CD14-positive monocyte (primary cell): ENCODE results near the gene STPG3. TPM values are rescaled to one million over a fixed set of nuclear protein-coding genes. Genes with fewer than 3 reads are reported as not detected.

ENCODE experiments used
- DNase-seq, 3 donors: peaks; one replicate each; pipeline ENCODE4 v3.0.0-alpha.2; 2011 to 2022
- H2AFZ ChIP-seq: 2 replicates; pipeline ENCODE4 v1.6.0; 2012; ENCODE audit warnings: mild to moderate bottlenecking, low read depth, low read length, inconsistent platforms; ENCODE audit not compliant: insufficient read depth, poor library complexity, severe bottlenecking
- H3K27ac ChIP-seq, 2 donors: 1 replicate in 1 of 2; 2 replicates in 1 of 2; pipeline ENCODE4 v1.5.1; 2012 to 2013; ENCODE audit warnings: low read length in 2 of 2, control low read depth in 1 of 2, inconsistent platforms in 1 of 2, low read depth in 1 of 2, mild to moderate bottlenecking in 1 of 2
- H3K27me3 ChIP-seq, 2 donors: one replicate each; pipeline versions ENCODE4 v1.6.0 to v1.6.1; 2011 to 2013; ENCODE audit warnings: low read length in 2 of 2; ENCODE audit not compliant: control insufficient read depth in 2 of 2, insufficient read depth in 2 of 2
- H3K36me3 ChIP-seq, 2 donors: replicated peaks in 1 of 2; 1 replicate in 1 of 2; 2 replicates in 1 of 2; pipeline versions ENCODE4 v1.5.1 to v1.6.1; 2012 to 2013; ENCODE audit warnings: low read length in 2 of 2, control low read depth in 1 of 2, inconsistent platforms in 1 of 2, mild to moderate bottlenecking in 1 of 2; ENCODE audit not compliant: insufficient read depth in 2 of 2, control insufficient read depth in 1 of 2
- H3K4me1 ChIP-seq, 2 donors: 1 replicate in 1 of 2; 2 replicates in 1 of 2; pipeline versions ENCODE4 v1.5.1 to v1.6.1; 2012 to 2013; ENCODE audit warnings: low read length in 2 of 2, control low read depth in 1 of 2, inconsistent platforms in 1 of 2, mild to moderate bottlenecking in 1 of 2, moderate library complexity in 1 of 2; ENCODE audit not compliant: insufficient read depth in 2 of 2, control insufficient read depth in 1 of 2
- H3K4me2 ChIP-seq: replicated peaks from 2 replicates; pipeline ENCODE3; 2012; ENCODE audit warnings: low read length, moderate library complexity, mild to moderate bottlenecking; ENCODE audit not compliant: poor library complexity, severe bottlenecking; ENCODE audit errors: extremely low read depth
- H3K4me3 ChIP-seq, 3 experiments: fragments of 200-600 bp in 1 of 3; sonication (generic) in 1 of 3; replicated peaks in 1 of 3; 1 replicate in 2 of 3; 2 replicates in 1 of 3; pipeline ENCODE4 v1.5.1; 2011 to 2013; ENCODE audit warnings: low read length in 3 of 3, mild to moderate bottlenecking in 3 of 3, control low read depth in 2 of 3, low read depth in 2 of 3, inconsistent platforms in 1 of 3, moderate library complexity in 1 of 3
- H3K79me2 ChIP-seq: 2 replicates; pipeline ENCODE4 v1.6.0; 2012; ENCODE audit warnings: mild to moderate bottlenecking, control low read depth, inconsistent platforms, low read length, moderate library complexity; ENCODE audit not compliant: insufficient read depth
- H3K9ac ChIP-seq: 2 replicates; pipeline ENCODE4 v1.6.0; 2017; ENCODE audit warnings: low read length, mild to moderate bottlenecking; ENCODE audit not compliant: insufficient read depth, poor library complexity, severe bottlenecking
- H3K9me3 ChIP-seq, 2 donors: replicated peaks in 1 of 2; 1 replicate in 1 of 2; 2 replicates in 1 of 2; pipeline versions ENCODE4 v1.5.1 to v1.6.1; 2012 to 2013; ENCODE audit warnings: low read length in 2 of 2, control low read depth in 1 of 2; ENCODE audit not compliant: control insufficient read depth in 1 of 2, insufficient read depth in 1 of 2
- H4K20me1 ChIP-seq: 2 replicates; pipeline ENCODE4 v1.6.0; 2012; ENCODE audit warnings: mild to moderate bottlenecking, low read length, control low read depth, moderate library complexity; ENCODE audit not compliant: insufficient read depth
- H3K27ac Mint-ChIP-seq, 7 donors: one replicate each; pipeline ENCODE4 v1.8.0; 2020; ENCODE audit warnings: mild to moderate bottlenecking in 7 of 7, mixed read lengths in 7 of 7, moderate library complexity in 6 of 7, inconsistent platforms in 2 of 7
- H3K27me3 Mint-ChIP-seq, 3 donors: one replicate each; pipeline ENCODE4 v1.8.0; 2021 to 2022; ENCODE audit warnings: low read depth in 3 of 3, mild to moderate bottlenecking in 3 of 3, mixed read lengths in 3 of 3, moderate library complexity in 3 of 3, inconsistent platforms in 1 of 3
- H3K36me3 Mint-ChIP-seq, 2 donors: one replicate each; pipeline ENCODE4 v1.8.0; 2020; ENCODE audit warnings: mixed read lengths in 2 of 2, inconsistent platforms in 1 of 2, mild to moderate bottlenecking in 1 of 2
- H3K4me1 Mint-ChIP-seq: one replicate; pipeline ENCODE4 v1.8.0; 2020; ENCODE audit warnings: mild to moderate bottlenecking, mixed read lengths
- H3K4me3 Mint-ChIP-seq, 2 donors: one replicate each; pipeline ENCODE4 v1.8.0; 2020; ENCODE audit warnings: mild to moderate bottlenecking in 2 of 2, mixed read lengths in 2 of 2, moderate library complexity in 1 of 2
- H3K9me3 Mint-ChIP-seq, 7 donors: one replicate each; pipeline ENCODE4 v1.8.0; 2020 to 2022; ENCODE audit warnings: mixed read lengths in 7 of 7, mild to moderate bottlenecking in 6 of 7, moderate library complexity in 6 of 7, inconsistent platforms in 2 of 7
- WGBS: methylation state at CpG from one replicate; pipeline ENCODE4 v1.1.5; 2013; ENCODE audit warnings: missing lambda C conversion rate; ENCODE audit not compliant: insufficient coverage; 5-methylcytosine and 5-hydroxymethylcytosine counted together
- intact Hi-C, 2 donors: fragments of 100-400 bp; cut with micrococcal nuclease; formaldehyde crosslinking; loops; one replicate each; pipeline versions ENCODE4 v1.15.0 to v1.15.1; 2023
- polyA plus RNA-seq, 3 donors: library from polyadenylated mRNA; depleted of rRNA in 1 of 3; unstranded in 2 of 3; stranded (reverse) in 1 of 3; fragments of 300-500 nt in 2 of 3; fragments of >200 nt in 1 of 3; fragmentation: Illumina TruSeq in 2 of 3; gene quantifications; 1 replicate in 2 of 3; 2 replicates in 1 of 3; pipeline ENCODE4 v1.2.3, GENCODE V29; 2012 to 2021
- TF ChIP-seq, protein P1 (sequence below): fragments of 200-600 bp; IDR thresholded peaks from one replicate; pipeline ENCODE4 v1.8.0; 2022; ENCODE audit warnings: antibody characterized with exemption, mild to moderate bottlenecking

Gene STPG3
- polyA plus RNA-seq, 3 donors = not detected

DNA sequence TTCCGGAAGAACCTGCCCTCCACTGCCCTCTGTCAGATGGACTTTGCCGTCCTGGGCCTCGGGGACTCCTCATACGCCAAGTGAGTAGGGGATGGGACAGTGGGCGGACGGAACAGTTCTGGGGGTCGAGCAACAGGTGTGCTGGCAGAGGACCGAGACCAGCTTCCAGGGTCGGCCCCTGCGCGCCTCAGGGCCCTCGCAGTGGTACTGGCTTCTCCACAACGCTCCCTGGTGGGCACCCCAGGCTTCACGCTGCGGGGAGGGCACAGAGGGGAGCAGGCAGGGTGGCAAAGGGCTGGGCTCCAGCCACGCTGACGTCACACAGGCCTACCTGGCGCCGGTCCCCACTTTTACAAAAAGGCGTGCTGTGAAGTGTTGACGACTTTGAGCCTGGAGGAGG lies 38.6 kb upstream of the STPG3 start:
- Histone ChIP-seq H3K4me3 (no peak overlapping the region), H2AFZ (no peak overlapping the region), H3K27ac (no peak overlapping the region), H3K79me2 (peaks cover 2% of the 10 kb centered on the region), H3K9ac (no peak overlapping the region), H3K36me3 (peaks cover 34 to 54% of the 10 kb centered on the region in 2 donors), H3K4me1 (peaks cover 0 to 8% of the 10 kb centered on the region in 2 donors), H3K9me3 (no peaks in the 10 kb centered on the region), H4K20me1 (no peaks in the 10 kb centered on the region), H3K4me2 (no peak overlapping the region), H3K27me3 (no peaks in the 10 kb centered on the region)
- Mint-ChIP-seq H3K27me3 (peaks cover 0 to 4% (median 0%) of the 10 kb centered on the region in 3 donors), H3K9me3 (no peaks in the 10 kb centered on the region), H3K4me3 (no peak overlapping the region), H3K4me1 (peaks cover under 1% of the 10 kb centered on the region), H3K36me3 (peaks cover 31 to 64% of the 10 kb centered on the region in 2 donors), H3K27ac (no peak overlapping the region)
- no peak for DNase-seq
- 95% methylated on average over 21 of the region's 21 CpGs for WGBS
- intact Hi-C loops = no loop called here
- TF ChIP-seq, protein P1, sequence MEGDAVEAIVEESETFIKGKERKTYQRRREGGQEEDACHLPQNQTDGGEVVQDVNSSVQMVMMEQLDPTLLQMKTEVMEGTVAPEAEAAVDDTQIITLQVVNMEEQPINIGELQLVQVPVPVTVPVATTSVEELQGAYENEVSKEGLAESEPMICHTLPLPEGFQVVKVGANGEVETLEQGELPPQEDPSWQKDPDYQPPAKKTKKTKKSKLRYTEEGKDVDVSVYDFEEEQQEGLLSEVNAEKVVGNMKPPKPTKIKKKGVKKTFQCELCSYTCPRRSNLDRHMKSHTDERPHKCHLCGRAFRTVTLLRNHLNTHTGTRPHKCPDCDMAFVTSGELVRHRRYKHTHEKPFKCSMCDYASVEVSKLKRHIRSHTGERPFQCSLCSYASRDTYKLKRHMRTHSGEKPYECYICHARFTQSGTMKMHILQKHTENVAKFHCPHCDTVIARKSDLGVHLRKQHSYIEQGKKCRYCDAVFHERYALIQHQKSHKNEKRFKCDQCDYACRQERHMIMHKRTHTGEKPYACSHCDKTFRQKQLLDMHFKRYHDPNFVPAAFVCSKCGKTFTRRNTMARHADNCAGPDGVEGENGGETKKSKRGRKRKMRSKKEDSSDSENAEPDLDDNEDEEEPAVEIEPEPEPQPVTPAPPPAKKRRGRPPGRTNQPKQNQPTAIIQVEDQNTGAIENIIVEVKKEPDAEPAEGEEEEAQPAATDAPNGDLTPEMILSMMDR = no peak

DNA sequence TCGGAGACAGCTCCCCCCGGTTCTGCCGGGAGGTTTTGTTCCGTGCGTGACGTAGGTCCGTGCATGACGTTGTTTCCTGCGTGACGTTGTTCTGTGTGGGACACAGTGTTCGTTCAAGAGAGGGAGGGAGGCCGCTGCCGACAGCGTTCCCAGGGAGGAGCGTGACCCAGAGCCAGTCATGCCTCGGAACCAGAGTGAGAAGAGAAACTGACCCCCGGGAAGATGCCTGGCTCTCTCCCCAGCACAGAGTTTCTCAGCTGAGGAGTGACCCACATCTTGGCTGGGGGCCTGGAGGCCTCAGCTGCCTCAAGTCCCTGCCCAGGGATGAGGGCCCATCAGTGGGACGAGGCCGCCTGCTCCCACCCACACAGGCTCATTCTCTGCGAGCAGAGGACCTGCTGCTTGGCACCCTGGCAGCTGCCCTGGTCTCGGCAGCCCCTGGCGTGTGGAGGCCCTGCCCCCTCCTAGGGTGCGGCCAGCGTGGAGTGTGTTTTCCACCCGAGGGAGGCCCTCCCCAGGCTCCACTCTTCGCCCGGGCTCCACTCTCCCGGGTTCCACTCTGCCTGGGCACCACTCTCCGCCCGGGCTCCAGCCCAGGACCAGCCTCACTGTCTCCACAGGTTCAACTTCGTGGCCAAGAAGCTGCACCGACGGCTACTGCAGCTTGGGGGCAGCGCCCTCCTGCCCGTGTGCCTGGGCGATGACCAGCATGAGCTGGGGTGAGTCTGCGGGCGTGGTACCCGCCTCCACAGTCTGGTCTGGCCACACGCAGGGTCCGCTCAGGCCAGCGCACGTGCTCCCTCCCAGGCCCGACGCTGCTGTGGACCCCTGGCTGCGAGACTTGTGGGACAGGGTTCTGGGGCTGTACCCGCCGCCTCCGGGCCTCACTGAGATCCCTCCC lies 37.7 kb upstream of the STPG3 start:
- H3K4me3 Mint-ChIP-seq = no peak overlapping the region
- H4K20me1 ChIP-seq = no peaks in the 10 kb centered on the region
- peaks cover 0 to 4% (median 0%) of the 10 kb centered on the region in 3 donors for H3K27me3 Mint-ChIP-seq

More for the DNA sequence above, 37.7 kb upstream of the STPG3 start:
- H2AFZ ChIP-seq = no peak overlapping the region
- no peak overlapping the region for H3K27ac ChIP-seq
- H3K4me2 ChIP-seq = no peak overlapping the region
- H3K9me3 Mint-ChIP-seq = no peaks in the 10 kb centered on the region
- intact Hi-C loops = no loop called here
- H3K79me2 ChIP-seq = no peaks in the 10 kb centered on the region
- no peaks in the 10 kb centered on the region for H3K27me3 ChIP-seq
- WGBS = 93% methylated on average over 49 of the region's 49 CpGs
- H3K4me1 Mint-ChIP-seq = peaks cover under 1% of the 10 kb centered on the region
- no peak for DNase-seq
- H3K9ac ChIP-seq = no peak overlapping the region
- H3K4me1 ChIP-seq = peaks cover 0 to 10% of the 10 kb centered on the region in 2 donors
- peaks cover 34 to 52% of the 10 kb centered on the region in 2 donors for H3K36me3 ChIP-seq
- H3K36me3 Mint-ChIP-seq = peaks cover 27 to 58% of the 10 kb centered on the region in 2 donors
- peak overlapping the region in 1 of 7 donors; percentile 50 for H3K27ac Mint-ChIP-seq
- no peak overlapping the region for H3K4me3 ChIP-seq
- TF ChIP-seq, protein P1 = peak; percentile 9
- H3K9me3 ChIP-seq = no peaks in the 10 kb centered on the region
